Measurements from ENCODE around the gene STPG1. TPM values are rescaled to one million over a fixed set of nuclear protein-coding genes. Genes with fewer than 3 reads are reported as not detected.

STPG1 gene
- total and polyA plus RNA-seq, 2 donors (not counting 3 experiments of a cell fraction or from before 2014, with no cell fraction given), result 6.3 to 10.2 TPM

- Histone ChIP-seq H3K79me2 (ENCODE audit: control insufficient read depth, insufficient read depth, low read length) (no peaks in the 10 kb centered on the region), H3K4me1 (ENCODE audit: control insufficient read depth, extremely low read depth, insufficient read depth, low read length) (no peaks in the 10 kb centered on the region), H3K9me1 (replicated peaks; ENCODE audit: control insufficient read depth, extremely low read depth, insufficient read depth, low read length) (no peaks in the 10 kb centered on the region), H3K9ac (replicated peaks; ENCODE audit: extremely low read depth, insufficient read depth, low read length) (no peak overlapping the region), H2AFZ (ENCODE audit: low read depth, low read length) (no peak overlapping the region), H3K4me3 (replicated peaks in 1 of 3; ENCODE audit: insufficient read depth in 1 of 3, low read depth in 1 of 3, low read length in 3 of 3) (no peak overlapping the region), H4K20me1 (replicated peaks; ENCODE audit: control insufficient read depth, extremely low read depth, insufficient read depth, low read length) (no peaks in the 10 kb centered on the region), H3K9me3 (replicated peaks; ENCODE audit: control insufficient read depth, insufficient read depth, low read length) (no peaks in the 10 kb centered on the region), H3K36me3 (ENCODE audit: control insufficient read depth in 2 of 2, extremely low read depth in 1 of 2, insufficient read depth in 2 of 2, low read length in 2 of 2) (no peaks in the 10 kb centered on the region), H3K4me2 (ENCODE audit: insufficient read depth, low read length) (no peak overlapping the region), H3K27ac (ENCODE audit: insufficient read depth, low read depth, low read length) (no peak overlapping the region), H3K27me3 (ENCODE audit: control insufficient read depth in 2 of 2, insufficient read depth in 2 of 2, low read length in 2 of 2) (peaks cover 7 to 9% of the 10 kb centered on the region in 2 experiments)
- BruUV-seq (replicated peaks), result no TSS peak
- intact Hi-C loops (cut with micrococcal nuclease) (no loop called here), dilution Hi-C loops (cut with MboI; ENCODE audit: extremely low pct_ligation_motif_present, low sequenced_read_pairs) (no loop called here)
- DNase-seq (ENCODE audit: low read depth, low spot score) (no peak), FAIRE-seq (no peak)
- POLR2A ChIA-PET, result no interaction called here
- CTCF ChIA-PET, result no interaction called here
- TF ChIP-seq POLR2AphosphoS5 (IDR thresholded peaks at IDR 0.05; ENCODE audit: insufficient read depth, low read depth, low read length), result no peak
Measured at GRCh38 chr1:24311234-24311633, 102.3 kb downstream of the STPG1 start.

GRCh38 chr1:24309762-24310485 lies 103.7 kb downstream of the STPG1 start:
- ChIA-PET POLR2A (no interaction called here), CTCF (interaction anchor here (0.7 to 2.9 kb wide), 5 partner anchors 8 to 111 kb away, joined by 3 to 19 read pairs (median 5); no protein-coding TSS in a partner anchor)
- Histone ChIP-seq H3K9me3 (replicated peaks; ENCODE audit: control insufficient read depth, insufficient read depth, low read length) (no peaks in the 10 kb centered on the region), H3K4me2 (ENCODE audit: insufficient read depth, low read length) (no peak overlapping the region), H4K20me1 (replicated peaks; ENCODE audit: control insufficient read depth, extremely low read depth, insufficient read depth, low read length) (no peaks in the 10 kb centered on the region), H2AFZ (ENCODE audit: low read depth, low read length) (no peak overlapping the region), H3K9me1 (replicated peaks; ENCODE audit: control insufficient read depth, extremely low read depth, insufficient read depth, low read length) (no peaks in the 10 kb centered on the region), H3K4me1 (ENCODE audit: control insufficient read depth, extremely low read depth, insufficient read depth, low read length) (no peaks in the 10 kb centered on the region), H3K79me2 (ENCODE audit: control insufficient read depth, insufficient read depth, low read length) (no peaks in the 10 kb centered on the region), H3K36me3 (ENCODE audit: control insufficient read depth in 2 of 2, extremely low read depth in 1 of 2, insufficient read depth in 2 of 2, low read length in 2 of 2) (no peaks in the 10 kb centered on the region), H3K9ac (replicated peaks; ENCODE audit: extremely low read depth, insufficient read depth, low read length) (no peak overlapping the region), H3K27ac (ENCODE audit: insufficient read depth, low read depth, low read length) (no peak overlapping the region), H3K27me3 (ENCODE audit: control insufficient read depth in 2 of 2, insufficient read depth in 2 of 2, low read length in 2 of 2) (peaks cover 4 to 14% of the 10 kb centered on the region in 2 experiments), H3K4me3 (replicated peaks in 1 of 3; ENCODE audit: insufficient read depth in 1 of 3, low read depth in 1 of 3, low read length in 3 of 3) (no peak overlapping the region)
- TF ChIP-seq POLR2A (IDR thresholded peaks at IDR 0.05; ENCODE audit: low read depth, low read length) (no peak), GATA2 (IDR thresholded peaks at IDR 0.05; ENCODE audit: insufficient read depth, insufficient read length, low read depth, low read length) (no peak), FOS (IDR thresholded peaks at IDR 0.05; ENCODE audit: borderline replicate concordance, insufficient read depth, low read length) (no peak), MYC (IDR thresholded peaks at IDR 0.05; ENCODE audit: low read depth, low read length) (no peak), CTCF (IDR thresholded peaks at IDR 0.05; ENCODE audit: extremely low read depth in 1 of 2, insufficient read depth in 1 of 2, low read depth in 1 of 2, low read length in 2 of 2) (no peak), JUN (IDR thresholded peaks at IDR 0.05; ENCODE audit: borderline replicate concordance, insufficient read depth, insufficient read length, low read depth) (no peak), MAX (IDR thresholded peaks at IDR 0.05; ENCODE audit: insufficient read depth, insufficient read length) (no peak), EZH2 (IDR thresholded peaks at IDR 0.05; ENCODE audit: borderline replicate concordance, low read depth, low read length, severe bottlenecking) (no peak), POLR2AphosphoS5 (IDR thresholded peaks at IDR 0.05; ENCODE audit: insufficient read depth, low read depth, low read length) (no peak)
- DNase-seq (ENCODE audit: low read depth, low spot score) (no peak), FAIRE-seq (no peak)
- intact Hi-C loops (cut with micrococcal nuclease) (no loop called here), dilution Hi-C loops (cut with MboI; ENCODE audit: extremely low pct_ligation_motif_present, low sequenced_read_pairs) (no loop called here)
- no TSS peak for BruUV-seq (replicated peaks)

Measured in endothelial cell of umbilical vein (primary cell).